Measurements from ENCODE around the gene DPP10. TPM values are rescaled to one million over a fixed set of nuclear protein-coding genes. Genes with fewer than 3 reads are reported as not detected.
"Not testable (repeated sequence)": the region's sequence is repeated elsewhere in the genome, so short reads cannot be mapped to it uniquely, and the experiment has no call there.

The DPP10 gene
- total and polyA plus RNA-seq, 8 donors: 0.68 to 8.2 (median 4.7) TPM

DNA sequence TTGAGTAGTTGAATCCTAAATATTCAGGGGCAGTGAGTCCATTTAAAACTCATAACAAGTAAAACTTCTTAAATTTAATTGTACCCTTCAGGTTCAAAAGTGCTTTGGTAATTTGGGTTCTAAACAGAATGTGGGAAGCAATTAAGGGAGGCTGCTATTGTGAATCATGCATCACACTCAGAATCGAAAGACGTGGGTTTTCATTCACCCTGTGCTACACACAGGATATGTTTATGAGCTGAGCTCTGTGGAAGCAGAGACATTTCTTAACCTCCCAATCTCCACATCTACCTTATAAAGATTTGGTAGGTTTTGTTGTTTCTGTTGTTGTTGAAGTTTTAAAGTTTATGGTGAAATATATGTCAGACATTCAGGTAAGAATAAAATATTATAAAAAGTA is 633.4 kb downstream of the DPP10 start:
- Histone ChIP-seq H3K4me1 (no peaks in the 10 kb centered on the region), H3K4me3 (no peak overlapping the region), H3K27ac (no peak overlapping the region), H3K27me3 (no peaks in the 10 kb centered on the region), H3K9me3 (no peaks in the 10 kb centered on the region), H3K36me3 (no peaks in the 10 kb centered on the region)
- intact Hi-C loops (cut with DNase I): no loop called here
- DNase-seq (no peak), ATAC-seq (no peak)
- TF ChIP-seq, protein P1, sequence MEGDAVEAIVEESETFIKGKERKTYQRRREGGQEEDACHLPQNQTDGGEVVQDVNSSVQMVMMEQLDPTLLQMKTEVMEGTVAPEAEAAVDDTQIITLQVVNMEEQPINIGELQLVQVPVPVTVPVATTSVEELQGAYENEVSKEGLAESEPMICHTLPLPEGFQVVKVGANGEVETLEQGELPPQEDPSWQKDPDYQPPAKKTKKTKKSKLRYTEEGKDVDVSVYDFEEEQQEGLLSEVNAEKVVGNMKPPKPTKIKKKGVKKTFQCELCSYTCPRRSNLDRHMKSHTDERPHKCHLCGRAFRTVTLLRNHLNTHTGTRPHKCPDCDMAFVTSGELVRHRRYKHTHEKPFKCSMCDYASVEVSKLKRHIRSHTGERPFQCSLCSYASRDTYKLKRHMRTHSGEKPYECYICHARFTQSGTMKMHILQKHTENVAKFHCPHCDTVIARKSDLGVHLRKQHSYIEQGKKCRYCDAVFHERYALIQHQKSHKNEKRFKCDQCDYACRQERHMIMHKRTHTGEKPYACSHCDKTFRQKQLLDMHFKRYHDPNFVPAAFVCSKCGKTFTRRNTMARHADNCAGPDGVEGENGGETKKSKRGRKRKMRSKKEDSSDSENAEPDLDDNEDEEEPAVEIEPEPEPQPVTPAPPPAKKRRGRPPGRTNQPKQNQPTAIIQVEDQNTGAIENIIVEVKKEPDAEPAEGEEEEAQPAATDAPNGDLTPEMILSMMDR (IDR thresholded peaks at IDR 0.05): no peak

DNA sequence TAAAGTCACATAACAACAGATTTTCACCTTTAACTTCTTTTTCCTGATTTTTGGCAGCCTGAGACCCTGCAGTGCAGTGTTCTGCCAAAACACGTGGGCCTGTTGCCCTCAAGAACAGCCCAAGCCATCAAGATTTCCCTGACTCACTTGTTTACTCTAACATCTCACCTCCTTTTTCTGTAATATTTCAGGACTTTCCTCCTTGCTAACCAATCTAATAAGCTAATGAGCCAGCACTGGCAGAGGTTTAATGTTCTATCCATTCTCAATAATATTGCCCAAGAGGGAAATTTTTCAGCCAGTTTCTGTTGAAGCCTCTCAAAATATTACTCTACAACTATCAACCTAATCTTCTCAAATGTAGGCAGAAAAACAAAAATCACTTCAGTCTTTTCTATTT is 635.2 kb downstream of the DPP10 start:
- no peaks in the 10 kb centered on the region for H3K9me3 ChIP-seq
- DNase-seq (no peak), ATAC-seq (no peak)
- no peaks in the 10 kb centered on the region for H3K36me3 ChIP-seq
- TF ChIP-seq, protein P1 (IDR thresholded peaks at IDR 0.05): no peak
- intact Hi-C loops (cut with DNase I): no loop called here
- no peaks in the 10 kb centered on the region for H3K27me3 ChIP-seq
- no peaks in the 10 kb centered on the region for H3K4me1 ChIP-seq
- no peak overlapping the region for H3K27ac ChIP-seq
- no peak overlapping the region for H3K4me3 ChIP-seq

DNA sequence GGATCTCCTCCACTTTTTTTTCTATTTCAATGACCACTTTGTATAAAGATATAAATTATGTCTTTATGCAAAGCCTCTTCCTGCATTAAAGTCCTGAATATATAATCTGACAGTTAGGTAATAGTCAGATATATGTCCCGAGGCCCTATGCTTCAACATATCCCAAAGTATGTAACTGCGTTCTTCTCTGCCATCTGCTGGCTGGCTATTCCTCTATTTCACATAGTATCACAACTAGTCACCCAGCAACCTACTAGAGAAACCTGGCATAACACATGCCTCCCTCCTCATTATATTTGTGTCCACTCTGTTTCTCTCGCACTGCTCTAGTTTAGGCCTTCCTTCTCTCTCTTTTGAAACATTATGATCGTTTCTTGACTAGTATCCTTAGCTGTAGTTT is 640.8 kb downstream of the DPP10 start:
- no peak for ATAC-seq
- DNase-seq: peak in 1 of 4 donors; percentile 15
- peaks cover 0 to 2% of the 10 kb centered on the region in 2 donors for H3K9me3 ChIP-seq
- H3K4me3 ChIP-seq: no peak overlapping the region
- H3K4me1 ChIP-seq: no peaks in the 10 kb centered on the region
- no peaks in the 10 kb centered on the region for H3K27me3 ChIP-seq
- TF ChIP-seq, protein P1 (IDR thresholded peaks at IDR 0.05): no peak
- no peaks in the 10 kb centered on the region for H3K36me3 ChIP-seq
- intact Hi-C loops (cut with DNase I): no loop called here
- no peak overlapping the region for H3K27ac ChIP-seq

DNA sequence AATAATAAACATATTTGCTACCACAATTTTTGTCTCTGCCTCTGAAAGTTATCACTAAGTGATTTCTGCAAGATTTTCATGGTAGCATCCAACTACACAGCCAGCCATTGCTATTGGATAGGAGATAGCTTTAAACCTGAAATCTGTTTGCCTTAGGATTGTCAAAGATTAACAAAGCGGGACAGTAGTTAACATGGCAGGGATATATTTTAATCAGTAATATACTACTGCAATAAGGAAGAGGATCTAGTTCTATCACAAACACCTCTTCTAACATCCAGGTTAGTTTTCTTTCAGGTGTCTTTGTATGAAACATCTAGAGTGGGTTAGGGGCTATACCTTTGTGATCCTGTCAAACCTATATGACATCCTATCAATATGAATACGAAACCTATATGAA is 641.3 kb downstream of the DPP10 start:
- TF ChIP-seq, protein P1 (IDR thresholded peaks at IDR 0.05): no peak
- H3K9me3 ChIP-seq: peaks cover 0 to 2% of the 10 kb centered on the region in 2 donors
- no peak overlapping the region for H3K27ac ChIP-seq
- no peaks in the 10 kb centered on the region for H3K4me1 ChIP-seq
- H3K27me3 ChIP-seq: no peaks in the 10 kb centered on the region
- no peaks in the 10 kb centered on the region for H3K36me3 ChIP-seq
- ATAC-seq (no peak), DNase-seq (no peak)
- intact Hi-C loops (cut with DNase I): no loop called here
- no peak overlapping the region for H3K4me3 ChIP-seq

DNA sequence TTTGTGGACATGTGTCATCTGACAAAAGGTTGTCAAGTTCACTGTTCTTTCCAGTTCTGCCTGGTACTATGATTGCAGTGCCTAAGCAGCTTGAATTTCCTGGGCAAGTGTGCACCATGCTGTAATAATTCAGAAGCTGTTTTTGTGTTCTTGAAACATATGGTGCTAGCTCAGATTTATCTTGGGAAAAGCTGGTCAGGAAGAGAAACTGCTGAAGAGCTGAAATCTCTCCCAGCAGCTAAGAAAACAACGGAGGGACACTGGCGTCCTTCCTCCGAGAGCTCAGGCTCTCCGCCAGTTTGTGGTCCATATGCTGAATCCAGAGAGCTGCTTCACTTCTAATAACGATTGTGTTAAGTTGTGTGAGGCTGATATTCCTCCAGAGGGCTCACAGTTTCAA is 642.0 kb downstream of the DPP10 start:
- Histone ChIP-seq H3K4me1 (no peaks in the 10 kb centered on the region), H3K27ac (no peak overlapping the region), H3K36me3 (no peaks in the 10 kb centered on the region), H3K27me3 (no peaks in the 10 kb centered on the region), H3K9me3 (peaks cover 0 to 2% of the 10 kb centered on the region in 2 donors), H3K4me3 (no peak overlapping the region)
- ATAC-seq (no peak), DNase-seq (peak in 1 of 4 donors; percentile 3)
- TF ChIP-seq, protein P1 (IDR thresholded peaks at IDR 0.05): no peak
- intact Hi-C loops (cut with DNase I): no loop called here

DNA sequence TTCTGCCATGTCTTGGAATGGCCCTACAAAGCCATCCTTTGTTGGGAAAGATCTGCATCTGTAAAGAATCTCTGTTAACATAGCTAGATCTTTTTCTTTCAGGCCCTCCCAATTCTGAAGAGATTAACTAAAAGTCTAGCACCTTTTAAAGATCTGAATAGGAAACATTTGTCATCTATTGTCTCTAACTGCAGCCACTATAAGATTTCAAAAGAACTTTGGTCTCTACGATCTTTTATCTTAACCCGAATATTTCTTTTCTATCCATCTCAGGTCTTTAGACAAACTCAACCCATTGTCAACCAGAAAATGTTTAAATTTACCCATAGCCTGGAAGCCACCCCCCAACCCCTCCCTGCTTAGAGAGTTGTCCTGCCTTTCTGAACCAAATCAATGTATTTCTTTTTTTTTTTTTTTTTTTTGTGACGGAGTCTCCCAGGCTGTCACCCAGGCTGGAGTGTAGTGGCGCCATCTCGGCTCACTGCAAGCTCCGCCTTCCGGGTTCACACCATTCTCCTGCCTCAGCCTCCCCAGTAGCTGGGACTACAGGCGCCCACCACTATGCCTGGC is 643.7 kb downstream of the DPP10 start:
- H3K36me3 ChIP-seq; DNase-seq; H3K27me3 ChIP-seq; H3K27ac ChIP-seq; H3K4me1 ChIP-seq; ATAC-seq; H3K4me3 ChIP-seq; H3K9me3 ChIP-seq; intact Hi-C loops (cut with DNase I): not testable (repeated sequence)

Data from left lung (tissue), 10 donors.